ENCODE data around the gene LETM1.
A peak's percentile ranks its signal among the peaks of the same experiment; 100 is the strongest.

The LETM1 gene

GRCh38 chr4:1765409-1766072 lies 90.4 kb downstream of the LETM1 start:
- TF ChIP-seq CTCF (IDR thresholded peaks at IDR 0.05; ENCODE audit: control insufficient read depth, insufficient read depth, low read depth, low read length, missing control alignments), result no peak
- DNase-seq (ENCODE audit: low read depth), result no peak
- H3K4me3 ChIP-seq (ENCODE audit: control insufficient read depth, low read depth, low read length), result no peak overlapping the region

GRCh38 chr4:1764670-1765069 lies 91.3 kb downstream of the LETM1 start:
- no peak for DNase-seq (ENCODE audit: low read depth)
- no peak for TF ChIP-seq CTCF (IDR thresholded peaks at IDR 0.05; ENCODE audit: control insufficient read depth, insufficient read depth, low read depth, low read length, missing control alignments)
- H3K4me3 ChIP-seq (ENCODE audit: control insufficient read depth, low read depth, low read length), result no peak overlapping the region

- TF ChIP-seq CTCF (IDR thresholded peaks at IDR 0.05; ENCODE audit: control insufficient read depth, insufficient read depth, low read depth, low read length, missing control alignments), result peak; percentile 5
- no peak overlapping the region for H3K4me3 ChIP-seq (ENCODE audit: control insufficient read depth, low read depth, low read length)
- no peak for DNase-seq (ENCODE audit: low read depth)
These were observed 92.3 kb downstream of the LETM1 start for GRCh38 chr4:1763550-1764080.

DNA sequence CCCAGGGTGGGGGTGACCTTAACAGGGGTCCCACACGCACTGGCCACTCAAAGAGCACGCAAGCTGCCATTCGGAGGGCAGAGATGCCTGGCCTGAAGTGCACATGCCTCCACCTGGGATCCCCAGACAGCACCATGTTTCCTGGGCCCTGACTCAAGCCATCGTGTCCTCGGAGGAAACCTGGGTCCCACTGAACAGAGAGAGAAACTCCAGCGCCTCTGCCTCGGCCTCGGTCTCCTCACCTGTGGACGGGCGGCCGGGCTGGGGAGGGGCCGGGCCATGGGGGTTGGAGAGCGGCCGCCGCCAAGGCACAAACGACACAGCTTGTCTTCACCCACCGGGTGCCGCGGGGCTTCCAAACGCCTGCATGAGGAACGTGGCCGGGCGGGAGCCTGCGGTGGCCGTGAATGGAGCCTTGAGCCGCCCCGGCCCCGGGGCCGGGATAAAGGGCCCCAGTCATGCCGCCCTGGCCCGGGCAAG lies 92.8 kb downstream of the LETM1 start:
- H3K4me3 ChIP-seq (ENCODE audit: control insufficient read depth, low read depth, low read length), result peak overlapping the region; percentile 7; the same call in 1 of the 2 replicates
- TF ChIP-seq CTCF (IDR thresholded peaks at IDR 0.05; ENCODE audit: control insufficient read depth, insufficient read depth, low read depth, low read length, missing control alignments), result no peak
- no peak for DNase-seq (ENCODE audit: low read depth)

- TF ChIP-seq CTCF (IDR thresholded peaks at IDR 0.05; ENCODE audit: control insufficient read depth, insufficient read depth, low read depth, low read length, missing control alignments), result no peak
- no peak for DNase-seq (ENCODE audit: low read depth)
- H3K4me3 ChIP-seq (ENCODE audit: control insufficient read depth, low read depth, low read length), result no peak overlapping the region
These were observed 93.5 kb downstream of the LETM1 start for GRCh38 chr4:1762264-1763010.

Data from AG09309 (cell line).